Measurements from ENCODE around the gene LRRC14B. TPM values are rescaled to one million over a fixed set of nuclear protein-coding genes. Genes with fewer than 3 reads are reported as not detected.
"Not testable (repeated sequence)": the region's sequence is repeated elsewhere in the genome, so short reads cannot be mapped to it uniquely, and the experiment has no call there.

LRRC14B gene
- total RNA-seq, 2 donors from 2014 or later, result not detected

DNA sequence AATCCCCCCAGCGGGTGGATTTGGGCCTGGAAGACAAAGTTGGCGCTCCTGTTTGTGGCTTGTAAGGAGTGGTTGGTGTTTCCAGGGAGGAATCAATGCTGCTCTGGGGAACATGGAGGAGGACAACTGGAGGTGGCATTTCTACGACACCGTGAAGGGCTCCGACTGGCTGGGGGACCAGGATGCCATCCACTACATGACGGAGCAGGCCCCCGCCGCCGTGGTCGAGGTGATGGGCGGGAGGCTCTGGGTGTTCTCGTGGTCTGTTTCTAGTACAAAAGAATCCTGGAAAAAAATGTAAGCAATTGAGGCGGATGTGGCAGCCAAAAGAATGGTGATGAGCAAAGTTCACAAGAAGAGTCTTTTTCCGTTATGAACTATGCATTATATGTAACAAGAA, 34.0 kb downstream of the LRRC14B start:
- H3K4me1 ChIP-seq, result peaks cover 9% of the 10 kb centered on the region
- WGBS, 2 donors, result 93 to 97% methylated on average over 14 of the region's 14 CpGs
- TF ChIP-seq POLR2A (IDR thresholded peaks at IDR 0.05), result no peak
- TF ChIP-seq CTCF (IDR thresholded peaks at IDR 0.05), result no peak
- peaks cover 17 to 35% of the 10 kb centered on the region in 2 donors for H3K36me3 ChIP-seq (replicated peaks in 1 of 2; ENCODE audit: insufficient read depth in 1 of 2, low read depth in 2 of 2)
- no peaks in the 10 kb centered on the region for H3K9me3 ChIP-seq
- no peak overlapping the region for H3K4me3 ChIP-seq
- no peak overlapping the region for H3K27ac ChIP-seq
- no peak for DNase-seq
- no peak for ATAC-seq
- intact Hi-C loops (cut with DNase I), result no loop called here
- H3K27me3 ChIP-seq, result no peaks in the 10 kb centered on the region

GRCh38 chr5:227375-227774, 36.1 kb downstream of the LRRC14B start:
- H3K4me3 ChIP-seq; H3K27ac ChIP-seq; H3K4me1 ChIP-seq; H3K27me3 ChIP-seq; intact Hi-C loops (cut with DNase I); ATAC-seq; DNase-seq; H3K9me3 ChIP-seq: not testable (repeated sequence)
- peaks cover 17 to 39% of the 10 kb centered on the region in 2 donors for H3K36me3 ChIP-seq (replicated peaks in 1 of 2; ENCODE audit: insufficient read depth in 1 of 2, low read depth in 2 of 2)
- WGBS, 2 donors, result 93 to 95% methylated on average over 17 of the region's 17 CpGs

GRCh38 chr5:228886-229285, 37.6 kb downstream of the LRRC14B start:
- Histone ChIP-seq H3K4me1 (no peaks in the 10 kb centered on the region), H3K27me3 (no peaks in the 10 kb centered on the region), H3K4me3 (no peak overlapping the region), H3K36me3 (replicated peaks in 1 of 2; ENCODE audit: insufficient read depth in 1 of 2, low read depth in 2 of 2) (peaks cover 17 to 44% of the 10 kb centered on the region in 2 donors), H3K9me3 (no peaks in the 10 kb centered on the region), H3K27ac (no peak overlapping the region)
- no peak for TF ChIP-seq POLR2A (IDR thresholded peaks at IDR 0.05)
- TF ChIP-seq CTCF (IDR thresholded peaks at IDR 0.05), result no peak
- WGBS, 2 donors, result 94 to 95% methylated on average over 3 of the region's 3 CpGs
- intact Hi-C loops (cut with DNase I), result no loop called here
- DNase-seq, result no peak
- no peak for ATAC-seq

DNA sequence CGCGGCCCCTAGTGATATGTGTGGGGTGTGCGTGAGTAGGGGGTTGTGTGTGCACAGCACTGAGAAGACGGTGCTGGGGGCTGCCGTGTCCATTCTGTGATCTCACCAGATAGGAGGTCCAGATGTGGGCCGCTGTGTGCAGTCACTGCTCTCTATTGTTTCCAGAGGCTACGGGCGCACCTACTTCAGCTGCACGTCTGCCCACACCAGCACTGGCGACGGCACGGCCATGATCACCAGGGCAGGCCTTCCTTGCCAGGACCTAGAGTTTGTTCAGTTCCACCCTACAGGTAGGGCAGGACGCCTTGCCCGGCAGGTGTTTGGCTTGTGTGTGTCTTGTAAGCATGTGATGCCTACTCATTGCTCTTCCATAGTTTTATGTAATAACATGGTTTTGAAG, 39.4 kb downstream of the LRRC14B start:
- Histone ChIP-seq H3K36me3 (replicated peaks in 1 of 2; ENCODE audit: insufficient read depth in 1 of 2, low read depth in 2 of 2) (peaks cover 7 to 43% of the 10 kb centered on the region in 2 donors), H3K27me3 (no peaks in the 10 kb centered on the region), H3K27ac (no peak overlapping the region), H3K9me3 (no peaks in the 10 kb centered on the region), H3K4me1 (no peaks in the 10 kb centered on the region), H3K4me3 (no peak overlapping the region)
- intact Hi-C loops (cut with DNase I), result no loop called here
- ATAC-seq (no peak), DNase-seq (no peak)
- TF ChIP-seq POLR2A (IDR thresholded peaks at IDR 0.05) (no peak), CTCF (IDR thresholded peaks at IDR 0.05) (no peak)
- WGBS, 2 donors, result 91 to 99% methylated on average over 10 to 13 of the region's 14 CpGs

DNA sequence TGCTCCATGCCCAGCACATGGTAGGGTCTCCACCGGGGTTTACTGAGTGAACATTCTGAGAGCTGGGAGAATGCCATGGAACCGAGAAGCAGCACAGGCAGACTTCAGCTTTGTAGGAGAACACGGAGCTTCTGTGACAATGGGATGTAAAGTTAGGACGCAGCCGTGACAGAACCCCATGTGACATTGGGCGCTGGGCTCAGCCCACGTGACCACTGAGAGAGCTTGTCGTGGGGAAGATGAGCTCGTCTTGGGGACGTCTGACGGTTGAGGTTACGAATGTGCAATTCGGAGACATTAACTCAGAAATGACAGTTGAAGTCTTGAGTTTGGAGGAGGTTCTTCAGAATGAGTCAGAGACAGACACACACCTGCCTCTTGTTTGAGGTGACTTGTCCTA, 40.4 kb downstream of the LRRC14B start:
- no peak overlapping the region for H3K4me3 ChIP-seq
- intact Hi-C loops (cut with DNase I), result no loop called here
- no peak overlapping the region for H3K27ac ChIP-seq
- DNase-seq, result no peak
- peaks cover 0 to 43% of the 10 kb centered on the region in 2 donors for H3K36me3 ChIP-seq (replicated peaks in 1 of 2; ENCODE audit: insufficient read depth in 1 of 2, low read depth in 2 of 2)
- H3K9me3 ChIP-seq, result no peaks in the 10 kb centered on the region
- TF ChIP-seq CTCF (IDR thresholded peaks at IDR 0.05) (no peak), POLR2A (IDR thresholded peaks at IDR 0.05) (no peak)
- no peaks in the 10 kb centered on the region for H3K27me3 ChIP-seq
- H3K4me1 ChIP-seq, result no peaks in the 10 kb centered on the region
- 90 to 92% methylated on average over 13 of the region's 13 CpGs for WGBS, 2 donors
- no peak for ATAC-seq

DNA sequence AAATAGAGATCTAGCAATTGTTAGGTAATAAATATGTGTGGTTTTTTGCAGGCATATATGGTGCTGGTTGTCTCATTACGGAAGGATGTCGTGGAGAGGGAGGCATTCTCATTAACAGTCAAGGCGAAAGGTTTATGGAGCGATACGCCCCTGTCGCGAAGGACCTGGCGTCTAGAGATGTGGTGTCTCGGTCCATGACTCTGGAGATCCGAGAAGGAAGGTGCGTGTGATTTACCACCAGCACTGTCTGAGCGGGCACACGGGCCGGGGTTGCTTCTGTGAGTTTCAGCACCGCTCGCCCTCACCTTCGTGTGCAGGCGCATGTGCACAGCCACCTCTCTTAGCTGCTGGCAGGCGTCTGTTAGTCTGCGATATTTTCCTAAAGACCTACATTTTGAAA, 42.1 kb downstream of the LRRC14B start:
- not testable (repeated sequence) for DNase-seq
- H3K36me3 ChIP-seq (replicated peaks in 1 of 2; ENCODE audit: insufficient read depth in 1 of 2, low read depth in 2 of 2), result peaks cover 0 to 34% of the 10 kb centered on the region in 2 donors

More for the DNA sequence above, 42.1 kb downstream of the LRRC14B start:
- H3K4me1 ChIP-seq; H3K27ac ChIP-seq; H3K27me3 ChIP-seq; H3K9me3 ChIP-seq; intact Hi-C loops (cut with DNase I); ATAC-seq; H3K4me3 ChIP-seq: not testable (repeated sequence)
- WGBS, 2 donors, result 94 to 95% methylated on average over 20 of the region's 20 CpGs

Data from body of pancreas (tissue), 4 donors.